ENCODE measurements around the gene SIL1.
"Not testable (repeated sequence)": the region's sequence is repeated elsewhere in the genome, so short reads cannot be mapped to it uniquely, and the experiment has no call there.

SIL1 gene

GRCh38 chr5:138922494-138922893, 275.7 kb downstream of the SIL1 start:
- no peak for TF ChIP-seq CTBP1 (IDR thresholded peaks at IDR 0.05; ENCODE audit: borderline replicate concordance)
- POLR2A ChIA-PET, result no interaction called here
- CTCF ChIA-PET, result no interaction called here

GRCh38 chr5:138921362-138921761, 276.8 kb downstream of the SIL1 start:
- POLR2A ChIA-PET; DNase-seq (ENCODE audit: extremely low spot score); CTCF ChIA-PET: not testable (repeated sequence)

More at GRCh38 chr5:138922494-138922893, 275.7 kb downstream of the SIL1 start:
- DNase-seq (ENCODE audit: extremely low spot score), result no peak

GRCh38 chr5:138920181-138920580, 278.0 kb downstream of the SIL1 start:
- TF ChIP-seq TARDBP (IDR thresholded peaks at IDR 0.05) (no peak), HDGF (IDR thresholded peaks at IDR 0.05; ENCODE audit: borderline replicate concordance) (no peak), SP1 (IDR thresholded peaks at IDR 0.05) (no peak), SUZ12 (IDR thresholded peaks at IDR 0.05) (no peak), NFRKB (IDR thresholded peaks at IDR 0.05) (no peak), CTBP1 (IDR thresholded peaks at IDR 0.05; ENCODE audit: borderline replicate concordance) (no peak), FOXA1 (IDR thresholded peaks at IDR 0.05) (no peak), L3MBTL2 (conservative IDR thresholded peaks at IDR 0.05) (no peak), BHLHE40 (IDR thresholded peaks at IDR 0.05; ENCODE audit: borderline replicate concordance) (no peak)
- ChIA-PET POLR2A (no interaction called here), CTCF (no interaction called here)
- DNase-seq (ENCODE audit: extremely low spot score), result no peak

- ChIA-PET CTCF (no interaction called here), POLR2A (no interaction called here)
- no peak for TF ChIP-seq ZNF384 (IDR thresholded peaks at IDR 0.05)
- no peak for TF ChIP-seq L3MBTL2 (conservative IDR thresholded peaks at IDR 0.05)
- TF ChIP-seq HDGF (IDR thresholded peaks at IDR 0.05; ENCODE audit: borderline replicate concordance), result no peak
- TF ChIP-seq ARNT (IDR thresholded peaks at IDR 0.05), result no peak
- DNase-seq (ENCODE audit: extremely low spot score), result no peak
These were observed 279.5 kb downstream of the SIL1 start for GRCh38 chr5:138918686-138919085.

GRCh38 chr5:138914338-138914737, 283.8 kb downstream of the SIL1 start:
- no peak for DNase-seq (ENCODE audit: extremely low spot score)
- CTCF ChIA-PET, result no interaction called here
- POLR2A ChIA-PET, result no interaction called here
- no peak for TF ChIP-seq TARDBP (IDR thresholded peaks at IDR 0.05)
- no peak for TF ChIP-seq BHLHE40 (IDR thresholded peaks at IDR 0.05; ENCODE audit: borderline replicate concordance)
- no peak for TF ChIP-seq PKNOX1 (IDR thresholded peaks at IDR 0.05)
- TF ChIP-seq L3MBTL2 (conservative IDR thresholded peaks at IDR 0.05), result no peak
- TF ChIP-seq ELF4 (IDR thresholded peaks at IDR 0.05), result no peak
- no peak for TF ChIP-seq SUZ12 (IDR thresholded peaks at IDR 0.05)
- no peak for TF ChIP-seq SP1 (IDR thresholded peaks at IDR 0.05)
- TF ChIP-seq ZNF384 (IDR thresholded peaks at IDR 0.05), result no peak
- no peak for TF ChIP-seq ARNT (IDR thresholded peaks at IDR 0.05)
- no peak for TF ChIP-seq NFRKB (IDR thresholded peaks at IDR 0.05)
- no peak for TF ChIP-seq FOXA1 (IDR thresholded peaks at IDR 0.05)
- TF ChIP-seq CTBP1 (IDR thresholded peaks at IDR 0.05; ENCODE audit: borderline replicate concordance), result no peak

GRCh38 chr5:138913773-138914172, 284.4 kb downstream of the SIL1 start:
- no peak for DNase-seq (ENCODE audit: extremely low spot score)
- TF ChIP-seq ZNF384 (IDR thresholded peaks at IDR 0.05) (no peak), ARNT (IDR thresholded peaks at IDR 0.05) (no peak), CTBP1 (IDR thresholded peaks at IDR 0.05; ENCODE audit: borderline replicate concordance) (no peak), LEF1 (IDR thresholded peaks at IDR 0.05; ENCODE audit: borderline replicate concordance) (no peak), FOXK2 (IDR thresholded peaks at IDR 0.05) (no peak), PKNOX1 (IDR thresholded peaks at IDR 0.05) (no peak), TARDBP (IDR thresholded peaks at IDR 0.05) (no peak), HDGF (IDR thresholded peaks at IDR 0.05; ENCODE audit: borderline replicate concordance) (no peak), FOXA1 (IDR thresholded peaks at IDR 0.05) (no peak), SP1 (IDR thresholded peaks at IDR 0.05) (no peak), SUZ12 (IDR thresholded peaks at IDR 0.05) (no peak), BHLHE40 (IDR thresholded peaks at IDR 0.05; ENCODE audit: borderline replicate concordance) (no peak), L3MBTL2 (conservative IDR thresholded peaks at IDR 0.05) (no peak), NFRKB (IDR thresholded peaks at IDR 0.05) (no peak)
- ChIA-PET CTCF (no interaction called here), POLR2A (no interaction called here)

- TF ChIP-seq CTBP1 (IDR thresholded peaks at IDR 0.05; ENCODE audit: borderline replicate concordance) (no peak), SP1 (IDR thresholded peaks at IDR 0.05) (no peak), SUZ12 (IDR thresholded peaks at IDR 0.05) (no peak), BHLHE40 (IDR thresholded peaks at IDR 0.05; ENCODE audit: borderline replicate concordance) (no peak), PKNOX1 (IDR thresholded peaks at IDR 0.05) (no peak), TARDBP (IDR thresholded peaks at IDR 0.05) (no peak), HDGF (IDR thresholded peaks at IDR 0.05; ENCODE audit: borderline replicate concordance) (no peak), NFRKB (IDR thresholded peaks at IDR 0.05) (no peak), LEF1 (IDR thresholded peaks at IDR 0.05; ENCODE audit: borderline replicate concordance) (no peak)
- ChIA-PET POLR2A (no interaction called here), CTCF (interaction anchor here (0.5 kb wide), 1 partner anchor 160 kb away, joined by 3 read pairs; no protein-coding TSS in a partner anchor)
- DNase-seq (ENCODE audit: extremely low spot score), result no peak
These were observed 286.1 kb downstream of the SIL1 start for GRCh38 chr5:138912093-138912492.

DNA sequence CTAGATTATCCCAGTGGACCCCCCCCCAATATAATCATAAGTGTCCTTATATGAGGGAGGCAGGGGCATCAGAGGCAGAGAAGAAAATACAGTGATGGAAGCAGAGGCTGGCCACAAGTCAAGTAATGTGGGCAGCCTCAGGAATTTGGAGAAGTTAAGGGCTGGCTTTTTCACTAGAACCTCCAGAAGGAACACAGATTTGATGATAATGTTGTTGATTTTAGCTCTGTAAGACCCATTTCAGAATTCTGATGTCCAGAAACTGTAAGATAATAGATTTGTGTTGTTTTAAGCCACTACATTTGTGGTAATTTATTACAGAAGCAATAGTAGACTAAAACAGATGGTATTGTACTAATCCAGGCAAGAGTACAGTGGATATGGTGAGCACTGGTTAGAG, 286.7 kb downstream of the SIL1 start:
- CTCF ChIA-PET, result no interaction called here
- POLR2A ChIA-PET, result no interaction called here
- DNase-seq (ENCODE audit: extremely low spot score), result no peak
- TF ChIP-seq ELF4 (IDR thresholded peaks at IDR 0.05) (no peak), ZNF384 (IDR thresholded peaks at IDR 0.05) (no peak), L3MBTL2 (conservative IDR thresholded peaks at IDR 0.05) (no peak), ARNT (IDR thresholded peaks at IDR 0.05) (no peak), HDGF (IDR thresholded peaks at IDR 0.05; ENCODE audit: borderline replicate concordance) (no peak), SP1 (IDR thresholded peaks at IDR 0.05) (no peak), NFRKB (IDR thresholded peaks at IDR 0.05) (no peak), FOXA1 (IDR thresholded peaks at IDR 0.05) (no peak), CTBP1 (IDR thresholded peaks at IDR 0.05; ENCODE audit: borderline replicate concordance) (no peak), BHLHE40 (IDR thresholded peaks at IDR 0.05; ENCODE audit: borderline replicate concordance) (no peak), PKNOX1 (IDR thresholded peaks at IDR 0.05) (no peak), SUZ12 (IDR thresholded peaks at IDR 0.05) (no peak), LEF1 (IDR thresholded peaks at IDR 0.05; ENCODE audit: borderline replicate concordance) (no peak), TARDBP (IDR thresholded peaks at IDR 0.05) (no peak), FOXK2 (IDR thresholded peaks at IDR 0.05) (no peak), FOXM1 (IDR thresholded peaks at IDR 0.05; ENCODE audit: borderline replicate concordance) (no peak)

Data from HEK293T (cell line).